D721Med (cell line): ENCODE results near the gene OR52A1.
"Not testable (repeated sequence)": the region's sequence is repeated elsewhere in the genome, so short reads cannot be mapped to it uniquely, and the experiment has no call there.

ENCODE experiments used
- DNase-seq: peaks from one replicate; pipeline ENCODE4 v3.0.0; 2011; ENCODE audit warnings: low spot score; ENCODE audit not compliant: insufficient read length
- FAIRE-seq: peaks from 2 replicates; lab custom pipeline; 2011; peaks lifted over from hg19 to GRCh38; lab: Jason Lieb, UNC
- TF ChIP-seq, protein P1 (sequence below): IDR thresholded peaks from 2 replicates; pipeline ENCODE4 v1.5.1; 2012; ENCODE audit warnings: mild to moderate bottlenecking, control low read depth; ENCODE audit not compliant: insufficient read depth; ENCODE audit errors: missing control alignments

Gene OR52A1

DNA sequence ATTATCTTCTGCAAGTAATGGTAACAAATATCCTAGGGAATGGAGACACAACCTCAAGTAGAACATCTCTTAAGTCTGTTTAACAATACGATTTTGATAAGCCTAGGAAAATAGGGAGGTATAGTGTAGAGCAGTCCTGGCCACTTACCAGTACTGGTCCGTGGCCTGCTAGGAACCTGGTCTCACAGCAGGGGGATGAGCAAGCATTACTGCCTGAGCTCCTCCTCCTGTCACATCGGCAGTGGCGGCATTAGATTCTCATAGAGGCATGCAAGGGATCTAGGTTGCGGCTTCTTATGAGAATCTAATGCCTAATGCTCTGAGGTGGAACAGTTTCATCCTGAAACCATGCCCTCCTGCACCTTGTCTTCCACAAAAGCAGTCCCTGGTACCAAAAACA is 41.5 kb upstream of the OR52A1 start:
- DNase-seq: no peak
- TF ChIP-seq, protein P1, sequence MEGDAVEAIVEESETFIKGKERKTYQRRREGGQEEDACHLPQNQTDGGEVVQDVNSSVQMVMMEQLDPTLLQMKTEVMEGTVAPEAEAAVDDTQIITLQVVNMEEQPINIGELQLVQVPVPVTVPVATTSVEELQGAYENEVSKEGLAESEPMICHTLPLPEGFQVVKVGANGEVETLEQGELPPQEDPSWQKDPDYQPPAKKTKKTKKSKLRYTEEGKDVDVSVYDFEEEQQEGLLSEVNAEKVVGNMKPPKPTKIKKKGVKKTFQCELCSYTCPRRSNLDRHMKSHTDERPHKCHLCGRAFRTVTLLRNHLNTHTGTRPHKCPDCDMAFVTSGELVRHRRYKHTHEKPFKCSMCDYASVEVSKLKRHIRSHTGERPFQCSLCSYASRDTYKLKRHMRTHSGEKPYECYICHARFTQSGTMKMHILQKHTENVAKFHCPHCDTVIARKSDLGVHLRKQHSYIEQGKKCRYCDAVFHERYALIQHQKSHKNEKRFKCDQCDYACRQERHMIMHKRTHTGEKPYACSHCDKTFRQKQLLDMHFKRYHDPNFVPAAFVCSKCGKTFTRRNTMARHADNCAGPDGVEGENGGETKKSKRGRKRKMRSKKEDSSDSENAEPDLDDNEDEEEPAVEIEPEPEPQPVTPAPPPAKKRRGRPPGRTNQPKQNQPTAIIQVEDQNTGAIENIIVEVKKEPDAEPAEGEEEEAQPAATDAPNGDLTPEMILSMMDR: no peak
- FAIRE-seq: no peak

DNA sequence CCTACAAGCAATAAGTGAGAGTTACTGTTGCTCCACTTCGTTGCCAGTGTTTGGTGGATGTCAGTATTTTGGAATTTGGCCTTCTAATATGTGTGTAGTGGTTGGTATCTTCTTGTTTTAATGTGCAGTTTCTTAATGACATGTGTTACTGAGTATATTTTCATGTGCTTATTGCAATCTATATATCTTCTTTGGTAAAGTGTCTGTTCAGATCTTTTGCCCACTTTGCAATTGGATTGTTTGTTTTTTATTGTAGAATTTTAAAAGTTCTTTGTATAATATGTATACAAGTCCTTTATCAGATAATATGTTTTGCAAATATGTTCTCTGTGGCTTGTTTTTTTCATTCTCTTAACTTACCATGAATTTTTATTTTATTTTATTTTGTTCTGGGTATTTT is 38.2 kb upstream of the OR52A1 start:
- TF ChIP-seq, protein P1: no peak
- DNase-seq: no peak
- FAIRE-seq: no peak

DNA sequence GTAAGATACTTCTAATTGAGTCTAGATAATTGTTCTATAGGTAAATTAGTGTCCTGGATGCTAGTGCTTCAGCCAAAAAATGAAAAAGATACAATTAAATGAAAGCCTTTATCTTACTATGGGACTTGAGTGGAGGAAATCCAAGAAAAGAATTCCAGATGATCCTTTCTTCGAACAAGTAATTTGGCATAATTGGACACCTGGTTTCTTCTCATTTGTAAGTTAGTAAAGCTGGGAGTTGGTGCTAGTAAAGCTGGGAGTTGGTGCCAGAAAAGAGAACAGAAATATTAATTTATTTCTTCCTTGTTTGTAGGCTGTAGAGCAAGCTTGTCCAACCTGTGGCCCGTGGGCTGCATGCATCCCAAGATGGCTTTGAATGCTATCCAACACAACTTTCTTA is 33.6 kb upstream of the OR52A1 start:
- TF ChIP-seq, protein P1: no peak
- no peak for DNase-seq
- FAIRE-seq: no peak

DNA sequence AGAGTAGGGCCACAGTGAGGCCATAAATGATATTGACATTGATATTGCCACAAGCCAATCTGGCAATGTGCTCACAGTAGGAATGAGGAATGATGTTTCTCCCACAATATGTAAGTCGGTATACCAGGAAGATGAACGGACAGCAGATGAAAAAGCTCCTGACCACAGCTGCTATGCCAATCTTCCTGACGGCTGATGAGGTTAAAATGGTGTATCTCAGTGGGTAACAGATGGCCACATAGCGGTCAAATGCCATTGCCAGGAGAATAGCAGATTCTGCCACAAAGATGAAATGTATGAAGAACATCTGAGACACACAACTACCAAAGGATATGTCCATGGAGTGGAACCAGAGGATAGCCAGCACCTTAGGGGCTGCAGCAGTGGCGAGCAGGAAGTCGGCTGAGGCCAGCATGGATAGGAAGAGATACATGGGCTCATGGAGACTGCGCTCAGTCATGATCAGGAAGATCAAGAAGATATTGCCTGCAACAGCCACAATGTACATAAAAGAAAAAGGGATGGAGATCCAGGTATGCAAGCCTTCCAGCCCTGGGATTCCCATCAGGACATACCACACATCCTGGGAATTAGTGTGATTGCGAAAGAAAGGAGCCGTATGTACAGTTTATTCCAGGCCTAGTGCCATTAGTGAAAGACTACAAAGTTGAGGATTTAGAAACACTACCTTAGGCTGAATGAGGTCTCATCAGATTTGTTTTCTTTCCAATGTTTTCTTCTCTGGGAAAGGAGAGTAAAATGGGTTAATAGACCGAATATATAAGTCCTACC is 23.7 kb upstream of the OR52A1 start:
- no peak for DNase-seq
- TF ChIP-seq, protein P1: no peak
- no peak for FAIRE-seq

DNA sequence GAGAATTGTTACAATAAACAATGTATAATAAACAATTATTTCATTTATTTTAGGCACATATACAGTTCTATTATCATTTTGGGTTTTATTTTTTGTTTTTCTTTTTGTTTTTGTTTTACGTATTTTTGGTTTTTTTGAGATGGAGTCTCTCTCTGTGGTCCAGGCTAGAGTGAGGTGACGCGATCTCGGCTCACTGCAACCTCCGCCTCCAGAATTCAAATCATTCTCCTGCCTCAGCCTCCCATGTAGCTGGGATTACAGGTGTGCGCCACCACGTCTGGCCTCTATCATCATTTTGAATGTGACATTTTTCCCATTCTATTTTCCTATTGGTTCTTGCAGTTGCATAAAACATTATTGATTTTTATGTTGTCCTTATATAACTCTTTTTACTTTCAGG is 20.4 kb upstream of the OR52A1 start:
- TF ChIP-seq, protein P1: no peak
- DNase-seq (no peak), FAIRE-seq (no peak)

DNA sequence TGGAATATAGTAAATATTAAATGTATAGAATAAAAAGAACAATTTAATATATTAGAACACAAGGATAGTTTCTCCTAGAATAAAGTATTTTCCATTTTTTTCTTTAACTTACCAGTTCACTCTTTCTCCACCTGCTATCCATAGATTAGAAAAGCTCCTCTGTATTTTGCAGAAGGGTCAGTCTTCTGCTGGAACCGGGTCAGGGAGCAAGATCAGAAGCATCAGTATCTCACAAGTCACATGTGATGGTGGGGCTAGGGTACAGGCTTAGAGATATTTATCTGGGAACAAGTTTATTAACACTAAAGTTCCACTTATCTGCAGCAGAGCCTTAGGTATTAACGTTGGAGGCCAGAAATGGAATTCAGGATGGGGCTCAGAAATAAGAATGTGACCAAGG is 17.3 kb upstream of the OR52A1 start:
- FAIRE-seq (no peak), DNase-seq (no peak)
- TF ChIP-seq, protein P1: no peak

DNA sequence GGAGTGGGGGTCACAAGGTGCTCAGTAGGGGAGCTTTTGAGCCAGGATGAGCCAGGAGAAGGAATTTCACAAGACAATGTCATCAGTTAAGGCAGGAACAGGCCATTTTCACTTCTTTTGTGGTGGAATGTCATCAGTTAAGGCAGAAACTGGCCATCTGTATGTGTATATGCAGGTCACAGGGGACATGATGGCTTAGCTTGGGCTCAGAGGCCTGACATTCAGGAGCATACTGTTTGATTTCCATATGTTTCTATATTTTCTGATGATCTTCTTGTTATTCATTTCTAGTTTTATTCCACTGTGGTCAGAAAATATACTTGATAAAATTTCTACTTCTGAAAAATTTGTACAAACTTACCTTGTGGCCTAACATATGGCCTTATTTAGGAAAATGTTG is 11.3 kb upstream of the OR52A1 start:
- not testable (repeated sequence) for FAIRE-seq, DNase-seq

DNA sequence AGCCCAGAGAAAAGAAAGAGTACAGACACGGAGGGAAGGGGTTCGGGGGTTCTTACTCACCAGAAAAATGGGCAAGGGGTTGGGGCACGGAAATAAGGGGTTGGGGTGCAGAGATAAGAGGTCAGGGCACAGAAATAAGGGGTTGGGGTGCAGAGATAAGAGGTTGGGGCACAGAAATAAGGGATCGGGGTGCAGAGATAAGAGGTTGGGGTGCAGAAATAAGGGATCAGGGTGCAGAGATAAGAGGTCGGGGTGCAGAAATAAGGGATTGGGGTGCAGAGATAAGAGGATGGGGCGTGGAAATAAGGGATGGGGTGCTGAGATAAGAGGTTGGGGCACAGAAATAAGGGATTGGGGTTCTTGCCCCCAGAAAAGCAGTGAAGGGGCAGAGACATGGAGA is 10.2 kb upstream of the OR52A1 start:
- DNase-seq, FAIRE-seq: not testable (repeated sequence)

DNA sequence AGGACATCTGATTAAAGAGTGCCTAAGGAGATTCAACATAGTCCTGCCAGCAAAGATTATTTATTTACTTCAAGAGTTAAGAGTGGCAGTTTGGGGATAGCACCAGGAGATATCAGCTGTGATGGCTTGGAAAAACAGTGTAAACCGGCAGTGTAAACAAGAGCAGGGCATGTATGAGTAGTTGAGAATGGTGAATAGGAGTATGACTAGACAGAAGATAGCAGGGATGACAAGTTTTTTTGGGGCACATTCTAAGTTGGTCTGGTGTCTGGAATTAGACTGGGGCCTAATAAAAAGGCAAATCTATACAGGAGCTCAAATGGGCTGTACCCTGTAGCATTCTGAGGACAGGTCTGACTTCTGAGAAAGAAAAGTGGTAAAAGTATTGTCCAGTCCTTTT is 6.5 kb upstream of the OR52A1 start:
- not testable (repeated sequence) for FAIRE-seq, DNase-seq

DNA sequence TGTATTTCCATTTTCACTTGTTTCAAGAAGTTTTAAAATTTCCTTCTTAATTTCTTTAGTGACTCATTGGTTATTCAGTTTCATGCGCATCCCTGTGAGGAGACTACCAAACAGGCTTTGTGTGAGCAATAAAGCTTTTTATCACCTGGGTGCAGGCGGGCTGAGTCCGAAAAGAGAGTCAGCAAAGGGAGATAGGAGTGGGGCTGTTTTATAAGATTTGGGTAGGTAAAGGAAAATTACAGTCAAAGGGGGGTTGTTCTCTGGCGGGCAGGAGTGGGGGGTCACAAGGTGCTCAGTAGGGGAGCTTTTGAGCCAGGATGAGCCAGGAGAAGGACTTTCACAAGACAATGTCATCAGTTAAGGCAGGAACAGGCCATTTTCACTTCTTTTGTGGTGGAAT is 5.7 kb upstream of the OR52A1 start:
- DNase-seq, FAIRE-seq: not testable (repeated sequence)
